Tibial nerve (tissue), 4 donors: ENCODE data around the gene CPNE4. TPM values are rescaled to one million over a fixed set of nuclear protein-coding genes. Genes with fewer than 3 reads are reported as not detected.
A peak's percentile ranks its signal among the peaks of the same experiment; 100 is the strongest.

ENCODE experiments used
- DNase-seq, 2 donors: peaks; one replicate each; pipeline ENCODE4 v3.0.0-alpha.2; 2019; ENCODE audit warnings: low spot score in 2 of 2
- H3K27ac ChIP-seq, 4 donors: fragments of 200-600 bp; sonication (generic) in 3 of 4; one replicate each; pipeline ENCODE4 v1.5.1; 2017 to 2019; ENCODE audit warnings: mild to moderate bottlenecking in 1 of 4
- H3K27me3 ChIP-seq, 2 donors: fragments of 200-600 bp; sonication (generic) in 1 of 2; one replicate each; pipeline versions ENCODE4 v1.5.1 to v1.6.0; 2017 to 2019
- H3K36me3 ChIP-seq, 3 donors: fragments of 200-600 bp; sonication (generic); one replicate each; pipeline ENCODE4 v1.5.1; 2018 to 2019
- H3K4me1 ChIP-seq, 4 donors: fragments of 200-600 bp; sonication (generic) in 3 of 4; one replicate each; pipeline ENCODE4 v1.5.1; 2017 to 2019
- H3K4me3 ChIP-seq, 4 donors: fragments of 200-600 bp; sonication (generic) in 3 of 4; one replicate each; pipeline ENCODE4 v1.5.1; 2017 to 2019; ENCODE audit warnings: mild to moderate bottlenecking in 1 of 4, moderate library complexity in 1 of 4
- H3K9me3 ChIP-seq, 4 donors: fragments of 200-600 bp; sonication (generic) in 3 of 4; one replicate each; pipeline ENCODE4 v1.5.1; 2017 to 2019
- CTCF ChIP-seq, 5 experiments: fragments of 200-600 bp in 3 of 5; fragments of 450-650 bp in 2 of 5; sonication (generic) in 3 of 5; IDR thresholded peaks; one replicate each; pipeline ENCODE4 v1.5.1; 2016 to 2019; ENCODE audit warnings: antibody characterized with exemption in 5 of 5, mild to moderate bottlenecking in 3 of 5, moderate library complexity in 2 of 5
- EP300 ChIP-seq, 2 donors: sonication (generic); formaldehyde crosslinking; IDR thresholded peaks; one replicate each; pipeline ENCODE4 v1.6.1; 2017; ENCODE audit warnings: antibody characterized with exemption in 2 of 2, mild to moderate bottlenecking in 1 of 2
- POLR2A ChIP-seq, 2 donors: fragments of 450-650 bp; IDR thresholded peaks; one replicate each; pipeline ENCODE4 v1.6.1; 2017; ENCODE audit warnings: antibody characterized with exemption in 2 of 2, mild to moderate bottlenecking in 2 of 2, moderate library complexity in 2 of 2
- WGBS, 2 donors: methylation state at CpG; one replicate each; pipeline ENCODE4 v1.1.5; 2018; 5-methylcytosine and 5-hydroxymethylcytosine counted together
- total RNA-seq, 4 donors: library from RNA; depleted of rRNA; stranded (reverse); fragments of >200 nt; gene quantifications; one replicate each; pipeline ENCODE4 v1.1.0, GENCODE V29; 2016

Gene CPNE4
- total RNA-seq, 4 donors from 2014 or later, result 0.20 TPM; not detected in 3

GRCh38 chr3:132042681-132043080 lies 7.9 kb upstream of the CPNE4 start:
- H3K9me3 ChIP-seq, result no peaks in the 10 kb centered on the region

GRCh38 chr3:132038198-132038825 lies 3.5 kb upstream of the CPNE4 start:
- no peaks in the 10 kb centered on the region for H3K36me3 ChIP-seq
- DNase-seq, result no peak
- WGBS, 2 donors, result 2 to 10% methylated on average over 1 of the region's 1 CpG

More at GRCh38 chr3:132042681-132043080, 7.9 kb upstream of the CPNE4 start:
- H3K4me1 ChIP-seq, result no peaks in the 10 kb centered on the region
- H3K27me3 ChIP-seq, result peaks cover 0 to 8% of the 10 kb centered on the region in 2 donors
- DNase-seq, result no peak
- no peaks in the 10 kb centered on the region for H3K36me3 ChIP-seq
- TF ChIP-seq EP300 (IDR thresholded peaks at IDR 0.05) (no peak), POLR2A (IDR thresholded peaks at IDR 0.05) (no peak), CTCF (IDR thresholded peaks at IDR 0.05) (no peak)
- no peak overlapping the region for H3K4me3 ChIP-seq
- no peak overlapping the region for H3K27ac ChIP-seq

GRCh38 chr3:132037581-132037980 lies 2.8 kb upstream of the CPNE4 start:
- H3K36me3 ChIP-seq, result no peaks in the 10 kb centered on the region
- H3K4me3 ChIP-seq, result no peak overlapping the region
- no peak overlapping the region for H3K27ac ChIP-seq
- H3K4me1 ChIP-seq, result peaks cover 0 to 17% (median 0%) of the 10 kb centered on the region in 4 donors
- H3K27me3 ChIP-seq, result peaks cover 0 to 57% of the 10 kb centered on the region in 2 donors
- TF ChIP-seq EP300 (IDR thresholded peaks at IDR 0.05), result no peak
- TF ChIP-seq CTCF (IDR thresholded peaks at IDR 0.05), result no peak
- no peak for TF ChIP-seq POLR2A (IDR thresholded peaks at IDR 0.05)
- no peaks in the 10 kb centered on the region for H3K9me3 ChIP-seq
- no peak for DNase-seq
- WGBS, 2 donors, result 86 to 88% methylated on average over 3 of the region's 3 CpGs

More at GRCh38 chr3:132038198-132038825, 3.5 kb upstream of the CPNE4 start:
- H3K9me3 ChIP-seq, result no peaks in the 10 kb centered on the region
- no peak overlapping the region for H3K4me3 ChIP-seq
- peaks cover 0 to 17% (median 0%) of the 10 kb centered on the region in 4 donors for H3K4me1 ChIP-seq
- no peak for TF ChIP-seq POLR2A (IDR thresholded peaks at IDR 0.05)
- peak in 1 of 5 experiments; percentile 20 for TF ChIP-seq CTCF (IDR thresholded peaks at IDR 0.05)
- TF ChIP-seq EP300 (IDR thresholded peaks at IDR 0.05), result no peak
- no peak overlapping the region for H3K27ac ChIP-seq
- peaks cover 0 to 52% of the 10 kb centered on the region in 2 donors for H3K27me3 ChIP-seq

- Histone ChIP-seq H3K9me3 (no peaks in the 10 kb centered on the region), H3K27ac (no peak overlapping the region), H3K36me3 (no peaks in the 10 kb centered on the region), H3K4me1 (peaks cover 0 to 17% (median 0%) of the 10 kb centered on the region in 4 donors), H3K4me3 (no peak overlapping the region), H3K27me3 (peaks cover 0 to 58% of the 10 kb centered on the region in 2 donors)
- WGBS, 2 donors, result 58 to 59% methylated on average over 3 of the region's 3 CpGs
- DNase-seq, result no peak
- TF ChIP-seq EP300 (IDR thresholded peaks at IDR 0.05) (no peak), CTCF (IDR thresholded peaks at IDR 0.05) (no peak), POLR2A (IDR thresholded peaks at IDR 0.05) (no peak)
These were observed 2.2 kb upstream of the CPNE4 start for GRCh38 chr3:132037056-132037455.

GRCh38 chr3:132034097-132034485 lies 723 bp downstream of the CPNE4 start:
- Histone ChIP-seq H3K36me3 (no peaks in the 10 kb centered on the region), H3K4me3 (peak overlapping the region in 1 of 4 donors; percentile 31), H3K4me1 (peaks cover 0 to 27% (median 0%) of the 10 kb centered on the region in 4 donors), H3K27ac (no peak overlapping the region), H3K9me3 (no peaks in the 10 kb centered on the region), H3K27me3 (peaks cover 0 to 54% of the 10 kb centered on the region in 2 donors)
- no peak for DNase-seq
- 1% methylated on average over 14 of the region's 14 CpGs for WGBS, 2 donors
- TF ChIP-seq EP300 (IDR thresholded peaks at IDR 0.05), result no peak
- TF ChIP-seq CTCF (IDR thresholded peaks at IDR 0.05), result no peak
- no peak for TF ChIP-seq POLR2A (IDR thresholded peaks at IDR 0.05)
